ENCODE measurements around the gene ATF2. TPM values are rescaled to one million over a fixed set of nuclear protein-coding genes. Genes with fewer than 3 reads are reported as not detected.
A peak's percentile ranks its signal among the peaks of the same experiment; 100 is the strongest.

The ATF2 gene
- total and polyA plus RNA-seq, 9 of the 15 experiments (the other 6 are each of a cell fraction or from before 2014, with no cell fraction given) = 24.2 to 111 (median 45.9) TPM

DNA sequence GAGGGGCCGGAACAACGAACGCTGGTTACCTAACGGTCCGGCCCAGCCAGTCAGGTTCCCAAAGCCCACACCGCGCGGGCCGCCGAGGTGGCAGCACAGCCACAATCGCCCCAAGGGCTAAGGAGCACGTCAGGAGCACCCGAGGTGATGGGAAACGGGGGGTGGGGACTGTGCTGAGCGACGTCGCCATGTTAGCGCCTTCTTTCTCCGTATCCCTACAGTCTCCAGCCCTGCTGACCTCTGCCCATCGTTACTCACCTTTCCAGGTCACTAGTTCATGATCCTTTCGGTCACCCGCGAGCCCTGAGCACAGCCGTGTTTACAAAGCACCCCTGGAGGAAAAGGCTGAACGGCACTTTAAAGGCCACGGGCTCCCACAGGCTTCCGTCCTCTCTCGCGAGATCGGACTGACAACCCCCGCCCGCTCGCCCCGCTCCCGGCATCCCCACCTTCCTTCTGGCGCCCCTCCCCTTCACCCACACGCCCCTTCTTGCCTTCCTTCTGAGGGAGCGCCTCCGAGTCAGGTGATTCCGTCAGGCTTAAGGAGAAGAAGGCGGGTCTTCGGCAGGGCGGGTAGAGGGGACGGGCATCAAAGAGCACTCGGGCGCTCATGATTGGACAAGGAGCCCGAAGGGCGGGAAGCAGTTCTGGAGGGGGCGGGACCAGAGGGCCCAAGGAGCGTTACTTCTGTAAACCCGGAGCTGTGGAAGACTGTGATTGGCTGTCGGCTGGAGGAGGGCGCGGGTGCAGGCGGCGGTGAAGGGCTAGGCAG, at the start of gene ATF2 (continued):
- TF ChIP-seq, protein P1, sequence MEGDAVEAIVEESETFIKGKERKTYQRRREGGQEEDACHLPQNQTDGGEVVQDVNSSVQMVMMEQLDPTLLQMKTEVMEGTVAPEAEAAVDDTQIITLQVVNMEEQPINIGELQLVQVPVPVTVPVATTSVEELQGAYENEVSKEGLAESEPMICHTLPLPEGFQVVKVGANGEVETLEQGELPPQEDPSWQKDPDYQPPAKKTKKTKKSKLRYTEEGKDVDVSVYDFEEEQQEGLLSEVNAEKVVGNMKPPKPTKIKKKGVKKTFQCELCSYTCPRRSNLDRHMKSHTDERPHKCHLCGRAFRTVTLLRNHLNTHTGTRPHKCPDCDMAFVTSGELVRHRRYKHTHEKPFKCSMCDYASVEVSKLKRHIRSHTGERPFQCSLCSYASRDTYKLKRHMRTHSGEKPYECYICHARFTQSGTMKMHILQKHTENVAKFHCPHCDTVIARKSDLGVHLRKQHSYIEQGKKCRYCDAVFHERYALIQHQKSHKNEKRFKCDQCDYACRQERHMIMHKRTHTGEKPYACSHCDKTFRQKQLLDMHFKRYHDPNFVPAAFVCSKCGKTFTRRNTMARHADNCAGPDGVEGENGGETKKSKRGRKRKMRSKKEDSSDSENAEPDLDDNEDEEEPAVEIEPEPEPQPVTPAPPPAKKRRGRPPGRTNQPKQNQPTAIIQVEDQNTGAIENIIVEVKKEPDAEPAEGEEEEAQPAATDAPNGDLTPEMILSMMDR (IDR thresholded peaks at IDR 0.05 in 2 of 3, conservative IDR thresholded peaks at IDR 0.05 in 1 of 3; ENCODE audit: insufficient read depth in 2 of 3, low read depth in 1 of 3, low read length in 3 of 3) = peak in 1 of 3 experiments; percentile 23; a peak in 2 of 6 replicates
- TF ChIP-seq NR2F6 (CRISPR knock-in tag; IDR thresholded peaks at IDR 0.05) (no peak), NR3C1 (CRISPR knock-in tag; IDR thresholded peaks at IDR 0.05) (no peak), RBBP5 (IDR thresholded peaks at IDR 0.05; ENCODE audit: borderline replicate concordance, insufficient read depth, low read length, poor library complexity, severe bottlenecking) (peak; percentile 87), EWSR1 (IDR thresholded peaks at IDR 0.05; ENCODE audit: borderline replicate concordance, low read depth, partially characterized antibody) (no peak), SNIP1 (IDR thresholded peaks at IDR 0.05; ENCODE audit: low read depth) (no peak), ZC3H4 (CRISPR knock-in tag; IDR thresholded peaks at IDR 0.05; ENCODE audit: borderline replicate concordance) (peak; percentile 95; the same call in 1 of the 2 replicates), NRF1 (conservative IDR thresholded peaks at IDR 0.05 in 1 of 2, IDR thresholded peaks at IDR 0.05 in 1 of 2) (peak; percentile 72 to 77), ZC3H8 (IDR thresholded peaks at IDR 0.05) (no peak), RHOXF2B (CRISPR knock-in tag; conservative IDR thresholded peaks at IDR 0.05) (peak; percentile 56; the same call in 1 of the 2 replicates), ARID1B (IDR thresholded peaks at IDR 0.05) (peak; percentile 60), CAMTA2 (CRISPR knock-in tag; conservative IDR thresholded peaks at IDR 0.05) (0 out of 2 replicates have a peak, but pooled peaks have one; percentile 16), ZNF134 (CRISPR knock-in tag; conservative IDR thresholded peaks at IDR 0.05) (no peak), ZFPM2 (CRISPR knock-in tag; IDR thresholded peaks at IDR 0.05) (no peak), SMAD4 (CRISPR knock-in tag; conservative IDR thresholded peaks at IDR 0.05) (no peak), POLR3G (IDR thresholded peaks at IDR 0.05; ENCODE audit: extremely low read depth, insufficient read length, insufficient replicate concordance) (no peak), GABPB2 (CRISPR knock-in tag; conservative IDR thresholded peaks at IDR 0.05) (no peak), MYBL2 (IDR thresholded peaks at IDR 0.05; ENCODE audit: low read depth) (peak; percentile 95), MYBL2 (CRISPR knock-in tag; IDR thresholded peaks at IDR 0.05; ENCODE audit: borderline replicate concordance) (no peak), CBX5 (IDR thresholded peaks at IDR 0.05; ENCODE audit: borderline replicate concordance, low read depth) (no peak)
- TF ChIP-seq, protein P2, sequence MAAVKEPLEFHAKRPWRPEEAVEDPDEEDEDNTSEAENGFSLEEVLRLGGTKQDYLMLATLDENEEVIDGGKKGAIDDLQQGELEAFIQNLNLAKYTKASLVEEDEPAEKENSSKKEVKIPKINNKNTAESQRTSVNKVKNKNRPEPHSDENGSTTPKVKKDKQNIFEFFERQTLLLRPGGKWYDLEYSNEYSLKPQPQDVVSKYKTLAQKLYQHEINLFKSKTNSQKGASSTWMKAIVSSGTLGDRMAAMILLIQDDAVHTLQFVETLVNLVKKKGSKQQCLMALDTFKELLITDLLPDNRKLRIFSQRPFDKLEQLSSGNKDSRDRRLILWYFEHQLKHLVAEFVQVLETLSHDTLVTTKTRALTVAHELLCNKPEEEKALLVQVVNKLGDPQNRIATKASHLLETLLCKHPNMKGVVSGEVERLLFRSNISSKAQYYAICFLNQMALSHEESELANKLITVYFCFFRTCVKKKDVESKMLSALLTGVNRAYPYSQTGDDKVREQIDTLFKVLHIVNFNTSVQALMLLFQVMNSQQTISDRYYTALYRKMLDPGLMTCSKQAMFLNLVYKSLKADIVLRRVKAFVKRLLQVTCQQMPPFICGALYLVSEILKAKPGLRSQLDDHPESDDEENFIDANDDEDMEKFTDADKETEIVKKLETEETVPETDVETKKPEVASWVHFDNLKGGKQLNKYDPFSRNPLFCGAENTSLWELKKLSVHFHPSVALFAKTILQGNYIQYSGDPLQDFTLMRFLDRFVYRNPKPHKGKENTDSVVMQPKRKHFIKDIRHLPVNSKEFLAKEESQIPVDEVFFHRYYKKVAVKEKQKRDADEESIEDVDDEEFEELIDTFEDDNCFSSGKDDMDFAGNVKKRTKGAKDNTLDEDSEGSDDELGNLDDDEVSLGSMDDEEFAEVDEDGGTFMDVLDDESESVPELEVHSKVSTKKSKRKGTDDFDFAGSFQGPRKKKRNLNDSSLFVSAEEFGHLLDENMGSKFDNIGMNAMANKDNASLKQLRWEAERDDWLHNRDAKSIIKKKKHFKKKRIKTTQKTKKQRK (IDR thresholded peaks at IDR 0.05; ENCODE audit: borderline replicate concordance, low read depth, low read length) = no peak
- TF ChIP-seq, protein P3, sequence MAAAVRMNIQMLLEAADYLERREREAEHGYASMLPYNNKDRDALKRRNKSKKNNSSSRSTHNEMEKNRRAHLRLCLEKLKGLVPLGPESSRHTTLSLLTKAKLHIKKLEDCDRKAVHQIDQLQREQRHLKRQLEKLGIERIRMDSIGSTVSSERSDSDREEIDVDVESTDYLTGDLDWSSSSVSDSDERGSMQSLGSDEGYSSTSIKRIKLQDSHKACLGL (CRISPR knock-in tag; IDR thresholded peaks at IDR 0.05; ENCODE audit: borderline replicate concordance, poor library complexity, severe bottlenecking) = no peak
- TF ChIP-seq, protein P4, sequence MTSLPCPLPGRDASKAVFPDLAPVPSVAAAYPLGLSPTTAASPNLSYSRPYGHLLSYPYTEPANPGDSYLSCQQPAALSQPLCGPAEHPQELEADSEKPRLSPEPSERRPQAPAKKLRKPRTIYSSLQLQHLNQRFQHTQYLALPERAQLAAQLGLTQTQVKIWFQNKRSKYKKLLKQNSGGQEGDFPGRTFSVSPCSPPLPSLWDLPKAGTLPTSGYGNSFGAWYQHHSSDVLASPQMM (CRISPR knock-in tag; IDR thresholded peaks at IDR 0.05) = no peak
